Activated effector memory CD4-positive, alpha-beta T cell treated with Interleukin-2 at 50 U/mL for 16 hours (primary cell): ENCODE results near the gene YES1.
"Not testable (repeated sequence)": the region's sequence is repeated elsewhere in the genome, so short reads cannot be mapped to it uniquely, and the experiment has no call there.

Experiments used
- DNase-seq: peaks from one replicate; pipeline ENCODE4 v3.0.0-alpha.2; 2020

The YES1 gene

DNA sequence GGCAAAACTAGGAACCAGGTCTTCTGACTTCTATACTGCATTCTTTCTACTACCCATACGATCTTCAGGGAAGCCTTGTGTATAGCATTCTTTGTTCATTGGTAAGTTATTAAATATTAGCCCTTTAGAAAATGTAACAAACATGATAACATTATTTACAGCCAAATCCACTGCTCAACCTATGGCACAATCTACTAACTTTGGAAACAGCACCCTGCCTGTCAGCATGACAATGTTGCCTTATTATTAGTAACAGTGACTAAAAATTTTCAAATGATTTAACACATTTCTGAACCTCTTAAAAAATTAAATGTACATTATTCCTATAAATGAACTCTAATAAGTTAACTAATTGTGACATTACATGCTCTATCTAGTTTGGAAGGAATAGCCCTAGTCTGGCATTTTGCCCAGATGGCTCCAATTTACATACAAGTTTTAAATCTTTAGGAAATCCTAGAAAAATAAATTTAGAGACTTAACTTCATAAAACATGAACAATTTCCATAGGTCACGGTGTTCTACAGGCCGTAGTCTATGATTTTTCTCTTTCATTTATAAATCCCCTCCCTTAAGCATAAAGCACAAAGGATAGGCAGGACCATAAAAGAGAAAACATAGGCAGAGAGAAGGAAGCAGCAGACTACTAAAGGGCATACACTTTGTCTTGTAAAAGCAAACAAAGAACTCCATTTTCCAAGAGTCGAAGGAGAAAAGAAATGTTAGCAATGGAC lies 33.7 kb downstream of the YES1 start:
- no peak for DNase-seq

DNA sequence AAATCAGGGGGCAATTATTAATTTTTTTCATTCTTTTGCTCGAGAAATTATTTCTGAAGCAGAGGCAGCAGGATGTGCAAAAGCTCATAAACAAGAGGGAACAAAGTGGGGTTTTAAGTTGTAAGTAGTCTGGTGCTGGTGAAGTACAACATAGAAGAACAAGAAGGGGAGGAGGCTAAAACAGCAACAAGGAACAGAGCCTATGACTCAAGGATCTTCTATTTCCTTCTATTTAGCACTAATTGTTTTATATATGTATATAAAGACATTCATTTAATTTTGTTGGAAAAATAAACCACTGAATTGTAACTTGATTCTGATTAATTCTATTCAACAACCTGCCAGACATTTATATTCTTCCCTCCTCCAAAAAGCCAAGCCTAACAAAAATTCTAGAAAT lies 35.0 kb downstream of the YES1 start:
- no peak for DNase-seq

DNA sequence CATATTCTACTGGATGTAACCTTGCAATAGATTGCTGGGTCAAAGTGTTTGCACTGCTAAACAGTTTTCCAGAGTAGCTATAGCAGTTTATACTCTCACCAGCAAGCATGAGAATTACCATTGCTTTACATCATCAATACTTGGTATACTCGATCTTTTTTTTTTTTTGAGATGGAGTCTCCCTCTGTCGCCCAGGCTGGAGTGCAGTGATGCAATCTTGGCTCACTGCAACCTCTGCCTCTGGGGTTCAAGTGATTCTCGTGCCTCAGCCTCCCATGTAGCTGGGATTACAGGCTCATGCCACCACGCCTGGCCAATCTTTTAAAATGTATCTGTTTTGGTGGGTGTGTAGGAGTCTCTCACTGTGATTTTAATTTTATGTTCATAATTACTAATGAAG lies 36.0 kb downstream of the YES1 start:
- not testable (repeated sequence) for DNase-seq

DNA sequence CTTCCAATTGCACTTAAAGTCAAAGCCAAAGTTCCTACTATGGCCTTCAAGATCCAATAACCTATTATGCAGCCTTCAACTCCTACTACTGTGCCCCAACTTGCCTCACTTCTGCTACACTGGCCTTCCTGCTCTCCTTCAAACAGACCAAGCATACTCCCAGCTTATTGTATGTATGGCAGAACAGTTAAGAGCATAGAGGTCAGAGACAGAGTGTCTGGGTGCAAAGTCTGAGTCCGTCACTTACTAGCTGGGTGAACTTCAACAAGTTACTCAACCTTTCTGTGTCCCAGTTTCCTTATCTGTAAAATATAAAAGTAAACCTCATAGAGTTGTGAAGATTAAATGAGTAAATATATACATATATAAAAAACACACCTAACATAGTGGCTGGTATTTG lies 37.2 kb downstream of the YES1 start:
- DNase-seq = no peak

DNA sequence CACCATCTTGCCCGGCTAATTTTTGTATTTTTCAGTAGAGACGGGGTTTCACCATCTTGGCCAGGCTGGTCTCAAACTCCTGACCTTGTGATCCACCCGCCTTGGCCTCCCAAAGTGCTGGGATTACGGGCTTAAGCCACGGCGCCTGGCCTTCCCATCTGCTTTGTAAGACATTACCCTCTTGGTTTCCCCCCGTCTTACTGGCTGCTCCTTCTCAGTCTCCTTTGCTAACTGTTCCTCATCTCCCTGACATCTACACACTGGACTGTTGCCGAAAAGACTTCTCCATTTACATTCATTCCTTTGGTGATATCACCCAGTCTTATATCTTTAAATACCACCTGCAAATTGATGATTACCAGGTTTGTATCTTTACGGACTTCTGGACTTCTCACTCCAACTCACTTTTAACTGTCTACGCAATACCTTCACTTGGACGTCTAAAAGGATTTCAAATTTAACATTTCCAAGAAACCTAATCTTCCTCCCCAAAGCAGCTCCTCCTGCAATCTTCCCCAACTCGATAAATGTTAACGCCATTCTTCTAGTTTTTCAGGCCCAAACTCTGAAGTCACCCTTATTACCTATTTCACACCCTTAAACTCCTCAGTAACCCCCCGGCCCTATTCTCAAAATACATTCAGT lies 37.9 kb downstream of the YES1 start:
- DNase-seq = no peak

DNA sequence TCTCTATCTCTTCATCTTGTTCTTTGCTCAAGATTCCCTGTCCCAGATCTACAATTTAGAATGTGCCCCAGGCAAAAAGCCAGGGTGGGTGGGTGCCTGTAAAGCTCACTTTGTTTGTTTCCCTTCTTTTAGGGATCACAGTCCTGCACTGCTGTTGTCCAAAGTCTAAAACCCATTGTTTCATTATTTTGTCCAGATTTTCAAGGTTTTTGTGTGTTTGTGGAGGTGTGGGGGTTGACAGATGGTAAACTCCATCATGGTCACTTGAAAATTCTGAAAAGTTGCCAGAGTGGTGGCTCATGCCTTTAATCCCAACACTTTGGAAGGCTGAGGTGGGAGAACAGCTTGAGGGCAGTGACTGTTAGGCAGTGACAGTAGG lies 41.5 kb downstream of the YES1 start:
- DNase-seq = no peak

DNA sequence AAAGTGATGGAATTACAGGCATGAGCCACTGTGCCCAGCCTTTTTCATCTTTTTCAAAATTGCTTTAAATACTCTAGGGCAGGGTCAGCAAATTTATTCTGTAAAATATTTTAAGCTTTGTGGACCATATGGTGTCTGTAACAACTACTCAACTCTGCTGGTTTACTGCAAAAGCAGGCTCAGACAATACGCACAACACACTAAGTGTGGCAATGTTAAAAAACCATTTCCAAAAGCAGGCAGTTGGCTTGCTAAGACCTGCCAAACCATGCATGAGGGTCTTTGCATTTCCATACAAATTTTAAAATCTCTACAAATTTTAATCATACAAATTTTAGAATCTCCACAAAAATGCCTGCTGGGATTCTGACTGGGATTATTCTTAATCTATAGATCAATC lies 44.1 kb downstream of the YES1 start:
- DNase-seq = no peak

DNA sequence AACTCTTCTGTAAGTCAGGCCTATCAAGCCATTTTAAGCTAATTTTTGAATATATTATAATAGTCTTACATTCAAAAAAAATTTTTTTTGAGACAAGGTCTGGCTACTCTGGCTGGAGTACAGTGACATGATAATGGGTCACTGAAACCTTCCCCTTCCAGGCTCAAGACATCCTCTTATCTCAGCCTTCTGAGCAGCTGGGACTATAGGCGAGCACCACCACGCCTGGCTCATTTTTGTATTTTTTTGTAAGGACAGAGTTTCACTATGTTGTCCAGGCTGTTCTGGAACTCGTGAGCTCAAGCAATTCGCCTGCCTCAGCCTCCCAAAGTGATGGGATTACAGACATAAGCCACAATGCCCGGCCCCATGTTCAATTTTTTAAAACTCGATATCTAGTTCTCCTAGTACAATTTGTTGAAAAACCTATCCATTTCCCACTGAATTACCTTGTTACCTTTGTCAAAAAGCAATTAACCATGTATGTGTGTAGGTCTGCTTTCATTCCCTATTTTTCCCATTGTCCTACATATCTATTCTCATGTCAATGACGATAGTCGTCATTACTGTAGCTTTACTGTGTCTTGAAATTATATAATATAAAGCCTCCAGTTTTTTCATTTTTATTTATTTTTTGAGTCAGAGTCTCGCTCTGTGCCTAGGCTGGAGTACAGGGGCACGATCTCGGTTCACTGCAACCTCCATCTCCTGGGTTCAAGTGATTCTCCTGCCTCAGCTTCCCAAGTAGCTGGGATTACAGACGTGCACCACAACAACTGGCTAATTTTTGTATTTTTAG lies 44.8 kb downstream of the YES1 start:
- DNase-seq = no peak

DNA sequence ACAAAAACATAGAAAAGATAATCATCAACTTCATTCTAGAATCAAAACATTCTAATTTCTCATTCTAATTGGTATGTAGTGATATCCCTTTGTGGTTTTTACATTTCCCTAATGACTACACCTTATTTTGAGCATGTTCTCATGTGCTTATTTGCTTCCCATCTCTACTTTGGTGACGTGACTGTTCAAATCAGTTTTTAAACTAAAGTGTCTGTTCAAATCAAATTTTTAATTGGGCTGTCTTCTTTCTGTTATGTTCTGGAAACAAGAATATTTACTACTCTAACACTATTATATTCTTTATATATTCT lies 45.5 kb downstream of the YES1 start:
- no peak for DNase-seq

DNA sequence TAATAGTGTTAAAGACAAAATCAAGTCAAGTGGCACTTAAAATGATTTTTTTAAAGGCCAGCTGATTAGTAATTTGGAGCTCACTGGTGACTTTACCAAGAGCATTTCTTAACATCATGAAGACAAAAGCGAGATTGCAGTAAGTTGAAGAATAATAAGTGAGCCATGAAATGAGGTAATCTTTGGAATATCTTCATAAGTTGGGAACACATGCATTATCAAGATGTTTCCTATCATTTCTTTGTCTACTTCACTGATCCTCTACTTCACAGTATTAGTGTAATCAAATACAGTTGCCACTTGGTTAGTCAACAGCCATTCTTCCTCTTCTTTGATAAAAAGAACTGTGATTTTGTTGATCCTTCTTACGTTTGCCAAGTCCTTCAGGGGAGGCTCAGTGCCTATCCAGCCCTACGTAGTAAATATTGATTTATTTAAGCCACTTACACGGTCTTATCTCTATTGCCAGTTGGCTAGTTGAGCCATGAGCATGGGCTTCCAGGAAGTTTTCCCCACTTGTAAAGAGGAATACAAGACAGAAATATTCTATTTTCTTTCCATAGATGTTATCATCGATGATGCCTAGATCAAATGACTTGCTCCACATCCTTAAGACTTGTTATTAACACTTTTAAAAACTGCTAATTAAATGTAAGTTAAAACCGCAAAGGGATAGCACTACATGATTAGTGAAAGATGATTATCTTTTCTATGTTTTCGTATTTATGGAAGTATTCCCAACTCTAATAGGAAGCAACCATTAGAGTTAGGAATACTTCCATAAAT lies 46.1 kb downstream of the YES1 start:
- DNase-seq = no peak

DNA sequence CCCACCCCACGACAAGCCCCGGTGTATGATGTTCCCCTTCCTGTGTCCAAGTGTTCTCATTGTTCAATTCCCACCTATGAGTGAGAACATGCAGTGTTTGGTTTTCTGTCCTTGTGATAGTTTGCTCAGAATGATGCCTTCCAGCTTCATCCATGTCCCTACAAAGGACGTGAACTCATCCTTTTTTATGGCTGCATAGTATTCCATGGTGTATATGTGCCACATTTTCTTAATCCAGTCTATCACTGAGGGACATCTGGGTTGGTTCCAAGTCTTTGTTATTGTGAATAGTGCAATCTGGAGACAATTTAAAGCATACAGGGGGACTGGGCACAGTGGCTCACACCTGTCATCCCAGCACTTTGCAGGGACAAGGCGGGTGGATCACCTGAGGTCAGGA lies 52.2 kb downstream of the YES1 start:
- not testable (repeated sequence) for DNase-seq

DNA sequence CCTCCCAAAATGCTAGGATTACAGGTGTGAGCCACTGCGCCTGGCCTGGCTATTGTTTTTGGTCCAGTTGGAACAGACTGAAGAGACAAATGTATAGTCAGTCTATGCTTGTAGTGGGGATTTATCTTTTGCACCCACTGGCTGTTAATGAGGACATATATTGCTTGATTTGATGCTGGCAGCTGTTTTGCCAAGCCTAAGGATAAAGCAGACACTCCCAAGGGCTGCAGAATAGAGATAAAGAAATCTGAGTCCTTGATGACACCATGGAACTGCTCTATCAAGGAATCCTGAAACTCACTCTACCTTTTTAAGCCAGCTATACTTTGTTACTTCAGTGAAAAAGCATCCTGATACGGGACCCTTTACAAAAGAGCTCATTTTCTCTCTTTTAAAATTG lies 56.5 kb downstream of the YES1 start:
- DNase-seq = no peak

DNA sequence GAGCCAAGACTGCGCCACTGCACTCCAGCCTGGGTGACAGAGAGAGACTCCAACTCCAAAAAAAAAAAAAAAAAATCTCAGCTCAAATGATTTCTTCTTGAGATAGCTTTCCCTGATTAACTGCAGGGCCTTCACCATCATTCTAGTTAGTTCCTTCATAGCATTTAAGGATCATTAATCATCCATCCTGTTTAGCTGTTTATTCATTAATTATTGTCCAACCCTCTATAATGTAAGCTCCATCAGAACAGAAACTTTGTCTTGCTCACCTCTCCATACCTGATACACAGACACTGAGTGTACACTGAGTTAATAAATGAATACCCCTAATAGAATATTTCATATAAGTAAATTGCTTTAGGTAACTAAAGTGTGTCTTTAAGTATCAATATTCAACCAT lies 57.4 kb downstream of the YES1 start:
- DNase-seq = no peak

DNA sequence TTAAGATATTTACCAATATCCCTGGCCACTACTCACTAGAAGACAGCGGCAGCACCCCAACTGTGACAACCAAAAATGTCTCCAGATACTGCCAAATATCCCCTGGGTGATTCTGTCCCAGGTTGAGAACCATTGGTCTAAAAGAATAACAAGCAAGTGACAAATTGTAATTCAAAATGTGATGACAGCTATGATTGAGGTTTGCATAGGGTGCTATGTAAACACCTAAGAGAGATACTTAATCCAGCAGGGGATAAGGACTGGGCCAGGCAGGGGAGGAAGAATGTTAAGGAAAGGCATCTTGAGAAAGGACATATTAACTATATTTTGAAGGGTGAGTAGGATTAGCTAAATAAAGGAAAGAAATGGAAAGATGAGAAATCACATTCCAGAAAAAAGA lies 61.6 kb downstream of the YES1 start:
- no peak for DNase-seq

DNA sequence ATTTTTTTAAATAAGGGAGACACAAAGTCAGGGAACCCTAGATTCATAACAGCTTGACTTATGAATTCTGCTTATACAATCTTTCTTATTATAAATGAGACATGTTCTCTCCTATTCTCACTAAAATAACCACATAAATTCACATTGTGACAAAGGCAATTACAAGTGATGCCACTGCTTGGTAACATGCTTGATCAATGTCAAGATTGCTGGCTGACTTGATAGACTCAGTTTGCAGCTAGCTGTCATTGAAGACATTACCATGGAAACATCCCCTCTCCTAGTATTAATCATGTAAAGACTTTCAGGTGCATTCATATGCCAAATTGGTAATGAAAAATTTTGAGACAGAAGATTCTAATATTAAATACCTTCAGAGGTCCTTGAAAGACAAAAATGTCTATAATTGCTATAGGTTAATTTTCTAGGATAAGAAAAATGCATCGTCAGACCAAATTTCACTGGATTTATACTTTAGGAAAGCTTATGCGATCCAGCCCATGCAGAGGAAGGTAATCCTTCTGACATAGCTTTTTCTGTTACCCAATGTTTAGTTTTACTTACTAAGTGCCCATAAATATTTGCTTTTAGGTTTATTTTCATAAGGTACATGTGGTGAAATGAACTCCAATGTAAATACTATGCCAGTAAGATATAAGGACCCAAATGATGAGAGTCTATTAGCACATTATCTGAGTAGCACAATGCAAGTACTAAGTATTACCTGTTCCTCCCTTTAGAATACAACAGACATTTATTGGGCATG lies 67.0 kb downstream of the YES1 start:
- DNase-seq = no peak

DNA sequence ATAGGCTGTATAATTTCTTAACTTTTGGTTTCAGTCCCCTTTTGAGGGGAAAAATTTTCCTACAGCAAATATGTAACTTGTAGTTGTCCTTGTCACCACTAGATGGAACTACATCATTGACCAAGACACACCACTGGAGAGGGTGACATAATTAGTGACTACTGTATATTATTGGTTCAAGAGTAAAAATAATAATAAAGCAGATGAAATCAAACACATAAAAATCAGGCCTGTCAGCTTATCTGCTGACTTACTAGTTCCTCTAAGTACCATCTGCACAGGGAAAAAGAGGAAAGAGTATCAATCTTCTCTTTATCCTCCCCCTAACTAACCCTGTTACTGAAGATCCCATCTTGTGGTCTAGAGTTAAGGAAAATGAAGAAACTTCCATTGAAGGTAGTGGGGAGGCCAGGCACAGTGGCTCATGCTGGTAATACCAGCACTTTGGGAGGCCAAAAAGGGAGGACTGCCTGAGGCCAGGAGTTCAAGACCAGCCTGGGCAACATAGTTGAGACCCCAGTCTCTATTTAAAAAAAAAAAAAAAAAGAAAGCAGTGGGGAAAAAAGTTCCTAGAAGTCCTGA lies 70.0 kb downstream of the YES1 start:
- DNase-seq = no peak

DNA sequence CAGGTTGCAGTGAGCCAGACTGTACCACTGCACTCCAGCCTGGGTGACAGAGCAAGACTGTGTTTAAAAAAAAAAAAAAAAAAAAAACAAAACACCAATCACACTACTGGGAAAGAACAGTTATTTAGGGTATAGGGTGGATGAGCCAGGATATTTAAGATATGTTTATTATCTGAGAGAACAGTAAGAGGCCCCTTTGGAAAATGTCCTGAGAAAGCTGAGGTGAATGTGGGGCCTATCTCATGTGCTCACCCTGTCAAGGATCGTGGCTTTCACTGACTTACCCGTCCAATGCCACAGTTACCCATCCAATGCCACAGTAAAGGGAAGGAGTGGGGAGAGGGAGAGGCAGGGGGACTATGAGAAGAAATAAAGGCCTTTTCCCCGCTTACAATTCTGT lies 79.7 kb downstream of the YES1 start:
- no peak for DNase-seq

DNA sequence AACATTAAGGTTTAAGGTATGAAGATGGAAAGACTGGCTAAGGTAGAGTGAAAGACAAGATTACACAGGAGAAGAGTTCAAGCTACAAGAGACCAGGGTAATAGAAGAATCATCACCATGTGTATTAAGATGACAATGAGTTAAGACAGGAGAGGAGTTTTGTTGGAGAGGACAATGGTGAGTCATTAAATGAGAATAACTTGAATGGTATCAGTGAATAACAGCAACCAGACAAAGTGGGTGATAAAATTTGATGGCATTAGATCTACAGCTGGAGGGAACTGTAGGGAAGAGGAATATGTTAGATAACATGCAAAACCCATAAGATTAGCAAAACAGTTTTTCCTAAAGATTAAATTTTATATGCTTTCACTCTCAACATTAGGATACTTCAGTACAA lies 80.9 kb downstream of the YES1 start:
- DNase-seq = no peak

DNA sequence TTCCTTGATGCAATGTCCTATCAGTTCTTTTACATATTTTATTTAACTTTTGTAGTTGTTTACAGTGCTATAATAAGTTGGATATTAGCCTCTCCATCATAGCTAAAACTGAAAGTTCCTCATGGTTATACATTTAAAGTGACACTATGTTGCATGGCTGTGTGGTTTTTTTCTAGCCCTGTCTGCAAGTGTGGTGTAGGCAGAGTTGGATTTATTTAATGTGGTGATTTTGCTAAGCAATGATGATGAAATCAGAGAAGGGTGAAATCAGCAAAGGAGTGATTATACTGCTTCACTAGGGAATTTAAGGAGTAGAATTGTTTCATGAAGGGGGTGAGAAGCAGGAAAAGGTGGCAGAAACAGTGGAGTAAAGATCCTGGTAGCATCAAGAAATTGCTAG lies 81.3 kb downstream of the YES1 start:
- no peak for DNase-seq

DNA sequence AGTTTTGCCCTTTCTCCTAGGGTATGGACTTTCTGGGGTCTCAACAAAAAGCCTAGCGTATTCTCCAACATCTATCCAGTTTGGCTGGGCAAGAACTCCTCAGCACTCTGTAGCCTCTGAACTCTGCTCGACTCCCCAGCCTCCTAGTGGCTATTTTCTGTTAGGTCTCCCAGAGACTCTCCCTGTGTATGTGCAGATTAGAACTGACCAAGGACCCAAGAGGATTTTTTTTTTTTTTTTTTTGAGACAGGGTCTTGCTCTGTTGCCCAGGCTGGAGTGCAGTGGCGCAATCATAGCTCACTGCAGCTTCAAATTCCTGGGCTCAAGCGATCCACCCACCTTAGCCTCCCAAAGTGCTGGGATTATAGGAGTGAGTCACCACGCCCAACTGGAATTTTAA lies 81.9 kb downstream of the YES1 start:
- DNase-seq = not testable (repeated sequence)

DNA sequence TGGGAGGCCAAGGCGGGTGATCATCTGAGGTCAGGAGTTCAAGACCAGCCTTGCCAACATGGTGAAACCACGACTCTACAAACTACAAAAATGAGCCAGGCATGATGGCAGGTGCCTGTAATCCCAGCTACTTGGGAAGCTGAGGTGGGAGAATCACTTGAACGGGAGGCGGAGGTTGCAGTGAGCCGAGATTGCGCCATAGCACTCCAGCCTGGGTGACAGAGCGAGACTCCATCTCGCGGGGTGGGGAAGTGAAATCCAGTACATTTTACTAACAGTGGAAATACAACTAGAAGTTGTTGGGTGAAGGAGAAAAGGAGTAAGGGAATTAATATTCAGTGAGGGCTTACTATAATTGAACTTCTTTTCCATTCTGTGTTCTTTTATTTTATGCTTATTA lies 86.4 kb downstream of the YES1 start:
- DNase-seq = no peak

DNA sequence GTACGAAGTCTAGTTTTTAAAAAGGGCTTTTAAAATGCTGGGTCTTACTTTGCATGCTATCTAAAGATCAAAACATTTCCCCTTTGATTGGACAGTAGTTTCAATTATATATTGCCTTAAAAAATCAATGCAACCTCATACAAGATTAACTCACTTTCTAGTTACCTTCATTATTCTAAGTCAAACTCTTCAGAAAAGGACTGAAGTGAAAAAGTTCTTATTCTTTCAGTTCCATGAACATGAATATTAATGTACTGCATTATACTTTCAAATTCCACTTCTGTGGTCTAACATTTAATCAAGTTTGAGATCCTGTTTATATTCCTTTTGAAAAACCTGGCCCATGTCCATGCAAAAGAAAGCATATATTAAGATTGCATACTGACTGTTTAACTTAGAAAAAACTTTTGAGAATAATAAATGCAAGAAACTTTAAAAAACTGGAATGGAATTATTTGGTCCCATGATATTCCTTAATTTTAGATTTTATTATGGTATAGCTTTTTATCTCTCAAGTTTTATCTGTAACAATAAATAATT lies 88.4 kb downstream of the YES1 start:
- no peak for DNase-seq
